GM21381 (cell line): Measurements from ENCODE around the gene PRAC2.
"Not testable (repeated sequence)": the region's sequence is repeated elsewhere in the genome, so short reads cannot be mapped to it uniquely, and the experiment has no call there.

Experiments used
- ATAC-seq: cut with Tn5 transposase; IDR thresholded peaks from one replicate; pipeline ENCODE4 v1.9.1; 2021; ENCODE audit warnings: mild to moderate bottlenecking, moderate library complexity; ENCODE audit not compliant: unreplicated experiment

PRAC2 gene

DNA sequence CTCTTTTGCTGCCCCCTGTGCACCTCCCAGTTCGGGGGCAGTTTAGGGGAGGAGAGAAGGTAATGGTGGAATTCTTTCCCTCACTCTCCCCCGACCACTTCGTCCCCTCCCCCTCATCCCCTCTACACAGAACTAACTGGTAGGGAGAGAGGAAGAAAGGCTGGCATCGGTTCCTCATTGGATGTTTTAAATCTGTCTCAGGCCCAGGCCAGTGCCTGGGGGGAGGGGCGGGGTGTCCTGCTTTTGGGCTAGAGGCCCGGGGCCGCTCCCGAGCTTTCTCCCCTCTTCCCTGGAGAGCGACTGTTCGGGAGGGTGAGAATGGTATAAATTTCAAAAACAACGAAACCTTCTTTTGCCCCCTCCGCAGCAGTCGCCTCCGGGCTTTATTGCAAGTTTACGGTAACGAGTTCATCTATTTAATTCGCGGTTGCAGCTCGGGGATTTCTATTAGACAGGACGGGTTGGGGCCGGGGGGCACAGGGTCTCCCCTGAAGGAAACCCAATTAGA, at the start of gene PRAC2:
PRAC2 (plus strand) TSS at position 271 of the 508 bp plus-strand sequence. CDS start 1,226 bp downstream, outside the sequence.
- no peak for ATAC-seq

DNA sequence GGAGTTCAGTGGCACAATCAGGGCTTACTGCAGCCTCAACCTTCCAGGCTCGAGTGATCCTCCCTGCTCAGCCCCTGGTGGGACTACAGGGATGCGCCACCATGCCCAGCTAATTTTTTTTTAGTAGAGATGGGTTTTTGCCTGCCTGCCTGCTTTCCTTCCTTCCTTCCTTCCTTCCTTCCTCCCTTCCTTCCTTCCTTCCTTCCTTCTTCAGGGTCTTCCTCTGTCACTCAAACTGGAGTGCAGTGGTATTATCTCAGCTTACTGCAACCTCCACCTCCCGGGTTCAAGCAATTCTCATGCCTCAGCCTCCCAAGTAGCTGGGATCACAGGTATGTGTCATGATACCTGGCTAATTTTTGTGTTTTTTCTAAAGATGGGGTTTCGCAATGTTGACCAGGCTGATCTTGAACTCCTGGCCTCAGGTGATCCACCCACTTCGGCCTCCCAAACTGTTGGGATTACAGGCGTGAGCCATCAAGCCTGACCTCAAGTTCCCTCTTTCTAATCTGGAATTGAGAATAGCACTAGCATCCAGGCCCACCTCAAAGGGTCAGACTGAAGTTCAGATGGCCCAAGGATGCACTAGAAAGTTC, 45.9 kb upstream of the PRAC2 start:
- ATAC-seq: no peak

DNA sequence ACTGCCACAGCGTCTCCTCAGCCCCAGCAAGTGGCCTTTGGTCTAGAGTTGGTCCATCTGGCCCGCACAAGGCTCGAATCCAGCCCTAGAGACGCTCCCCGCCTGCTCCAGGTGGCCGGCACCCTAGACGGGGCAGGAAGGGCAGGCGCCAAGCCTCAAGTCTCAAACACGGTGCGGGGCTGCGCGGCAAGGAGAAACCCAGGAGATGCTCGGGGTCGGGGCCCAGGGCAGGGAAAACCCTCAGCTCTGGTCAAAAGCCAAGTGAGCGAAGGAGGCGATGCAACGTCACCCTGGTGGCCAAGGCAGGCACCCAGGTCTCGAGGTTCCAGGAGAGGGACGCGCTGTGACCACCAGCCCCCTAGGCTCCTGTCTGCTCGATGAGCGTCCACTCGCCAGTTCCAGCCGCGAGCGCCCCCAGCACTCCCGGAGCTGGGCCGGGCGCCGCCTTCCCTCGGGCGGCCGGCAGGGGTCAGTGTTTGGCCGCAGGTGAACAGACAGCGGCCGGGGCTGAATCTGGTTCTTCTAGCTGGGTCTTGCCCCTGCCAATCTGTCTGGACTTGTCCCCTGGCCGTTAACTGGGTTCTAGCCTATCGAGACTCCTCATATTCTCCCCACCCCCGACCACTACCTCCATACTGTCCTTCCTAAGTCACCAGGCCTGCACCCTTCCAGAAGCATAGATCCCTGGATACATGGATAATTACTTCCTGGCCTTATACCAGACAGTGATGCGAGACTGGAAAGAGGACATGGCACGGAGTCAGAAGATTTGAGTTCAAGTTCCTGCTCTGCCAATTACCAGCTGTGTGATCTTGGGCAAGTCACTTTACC, 44.6 kb upstream of the PRAC2 start:
- ATAC-seq: peak; percentile 66

DNA sequence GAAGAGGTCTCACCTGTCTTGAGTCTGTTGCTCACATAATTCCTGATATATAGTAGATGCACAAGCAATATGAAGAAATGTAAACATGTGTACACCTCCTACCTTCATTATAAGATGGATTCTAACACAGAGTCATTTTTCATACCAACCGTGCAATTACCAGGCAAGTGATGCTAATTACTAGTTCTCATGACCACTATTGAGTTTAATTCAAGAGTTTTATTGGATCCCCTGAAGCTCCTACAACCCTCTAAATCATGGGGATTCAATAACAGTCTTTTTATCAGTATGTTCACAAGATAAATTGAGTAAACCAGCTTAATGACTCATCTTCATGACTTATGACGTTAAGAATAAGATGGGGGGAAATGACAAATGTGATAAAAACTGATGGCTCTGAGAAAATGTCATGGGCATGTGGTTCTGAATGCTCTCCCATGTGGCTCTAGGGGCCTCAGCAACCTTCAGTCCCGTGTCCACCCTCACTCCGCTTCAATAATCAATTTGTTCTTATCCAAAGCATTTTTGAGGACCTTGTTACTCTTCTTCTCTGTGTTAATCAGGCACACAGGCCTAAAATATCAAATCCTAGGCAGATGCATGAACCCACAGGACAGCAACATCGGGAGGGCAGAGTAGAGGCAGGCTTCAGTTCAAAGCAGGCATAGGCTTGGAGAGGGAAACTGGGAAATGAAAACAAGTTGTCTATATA, 43.4 kb upstream of the PRAC2 start:
- no peak for ATAC-seq

DNA sequence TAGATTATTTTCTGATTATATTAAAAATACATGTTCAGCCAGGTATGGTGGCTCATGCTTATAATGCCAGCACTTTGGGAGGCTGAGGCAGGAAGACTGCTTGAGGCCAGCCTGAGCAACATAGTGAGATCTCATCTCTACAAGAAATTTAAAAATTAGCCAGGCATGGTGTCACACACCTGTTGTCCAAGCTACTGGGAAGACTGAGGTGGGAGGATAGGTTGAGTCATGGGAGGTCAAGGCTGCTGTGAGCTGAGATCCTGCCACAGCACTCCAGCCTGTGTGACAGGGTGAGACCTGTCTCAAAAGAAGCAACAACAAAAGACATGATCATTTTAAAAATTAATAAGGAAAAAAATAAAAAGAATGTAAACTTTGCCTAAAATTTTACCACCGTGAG, 41.4 kb upstream of the PRAC2 start:
- ATAC-seq: no peak

DNA sequence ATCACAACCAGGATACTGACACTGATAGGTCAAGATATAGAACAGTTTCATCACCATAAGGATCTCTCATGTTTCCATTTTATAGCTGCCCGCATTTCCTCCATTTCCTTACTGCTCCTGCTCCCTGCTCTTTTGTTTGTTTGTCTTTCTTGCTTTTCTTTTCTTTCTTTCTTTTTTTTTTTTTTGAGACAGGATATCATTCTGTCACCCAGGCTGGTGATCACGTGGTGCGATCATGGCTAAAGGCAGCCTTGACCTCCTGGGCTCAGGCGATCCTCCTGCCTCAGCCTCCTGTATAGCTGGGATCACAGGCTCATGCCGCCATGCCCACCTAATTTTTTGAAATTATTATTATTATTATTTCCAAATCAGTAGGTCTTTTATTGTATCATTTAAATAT, 32.3 kb upstream of the PRAC2 start:
- ATAC-seq: no peak

DNA sequence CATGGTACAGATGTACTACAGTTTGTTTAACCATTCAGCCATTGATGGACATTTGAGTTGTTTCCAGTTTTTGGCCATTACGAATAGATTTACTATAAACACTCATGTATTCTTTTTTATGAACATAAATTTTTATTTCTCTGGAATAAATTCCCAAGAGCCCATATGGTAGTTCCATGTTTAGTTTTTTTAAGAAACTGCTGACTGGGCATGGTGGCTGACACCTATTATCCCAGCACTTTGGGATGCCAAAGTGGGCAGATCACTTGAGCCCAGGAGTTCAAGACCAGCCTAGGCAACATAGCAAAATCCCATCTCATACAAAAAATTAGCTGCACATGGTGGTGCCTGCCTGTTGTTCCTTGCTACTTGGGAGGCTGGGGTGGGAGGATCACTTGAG, 30.9 kb upstream of the PRAC2 start:
- no peak for ATAC-seq

DNA sequence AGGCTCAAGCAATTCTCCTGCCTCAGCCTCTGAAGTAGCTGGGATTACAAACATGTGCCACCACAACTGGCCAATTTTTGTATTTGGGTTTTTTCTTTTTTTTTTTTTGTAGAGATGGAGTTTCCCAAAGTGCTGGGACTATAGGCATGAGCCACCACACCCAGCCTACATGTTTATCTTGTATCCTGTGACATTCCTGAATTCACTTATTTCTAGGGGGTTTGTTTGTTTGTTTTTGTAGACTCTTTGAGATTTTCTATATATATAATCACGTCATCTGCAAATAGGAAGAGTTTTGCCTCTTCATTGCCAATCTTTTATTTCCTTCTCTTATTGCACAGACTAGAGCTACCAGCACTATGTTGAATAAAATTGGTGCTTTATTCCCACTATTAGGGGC, 29.8 kb upstream of the PRAC2 start:
- no peak for ATAC-seq

DNA sequence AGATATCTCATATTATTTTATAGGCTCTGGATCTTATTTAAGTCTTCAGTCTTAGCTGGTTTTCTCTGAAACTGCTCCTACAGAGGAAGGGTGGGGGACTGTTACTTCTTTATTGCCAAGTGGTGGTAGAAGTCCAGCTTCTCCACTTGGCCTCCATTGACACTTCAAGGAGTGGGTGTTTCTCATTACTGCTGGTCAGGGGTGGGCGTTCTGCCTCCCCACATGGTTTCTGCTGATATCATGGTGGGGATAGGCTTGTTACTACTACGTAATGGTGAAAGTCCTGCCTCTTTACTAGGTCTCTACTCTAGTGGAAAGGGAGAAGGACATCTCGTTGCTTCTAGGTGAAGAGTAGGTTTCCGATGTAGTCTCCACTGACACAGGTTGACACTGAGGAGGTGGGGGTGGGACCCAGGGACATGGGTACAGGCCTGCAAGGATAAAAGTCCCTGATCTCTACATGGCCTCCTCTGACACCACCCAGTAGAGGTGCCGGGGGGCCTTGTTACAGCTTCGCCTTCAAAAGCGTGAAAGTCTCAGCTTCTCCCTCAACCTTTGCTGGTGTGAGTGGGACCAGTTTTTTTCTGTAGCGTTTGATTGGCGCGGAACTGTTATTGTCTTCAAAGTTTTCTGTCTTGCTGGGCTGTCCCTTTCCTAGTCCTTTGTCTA, 21.0 kb upstream of the PRAC2 start:
- ATAC-seq: no peak

DNA sequence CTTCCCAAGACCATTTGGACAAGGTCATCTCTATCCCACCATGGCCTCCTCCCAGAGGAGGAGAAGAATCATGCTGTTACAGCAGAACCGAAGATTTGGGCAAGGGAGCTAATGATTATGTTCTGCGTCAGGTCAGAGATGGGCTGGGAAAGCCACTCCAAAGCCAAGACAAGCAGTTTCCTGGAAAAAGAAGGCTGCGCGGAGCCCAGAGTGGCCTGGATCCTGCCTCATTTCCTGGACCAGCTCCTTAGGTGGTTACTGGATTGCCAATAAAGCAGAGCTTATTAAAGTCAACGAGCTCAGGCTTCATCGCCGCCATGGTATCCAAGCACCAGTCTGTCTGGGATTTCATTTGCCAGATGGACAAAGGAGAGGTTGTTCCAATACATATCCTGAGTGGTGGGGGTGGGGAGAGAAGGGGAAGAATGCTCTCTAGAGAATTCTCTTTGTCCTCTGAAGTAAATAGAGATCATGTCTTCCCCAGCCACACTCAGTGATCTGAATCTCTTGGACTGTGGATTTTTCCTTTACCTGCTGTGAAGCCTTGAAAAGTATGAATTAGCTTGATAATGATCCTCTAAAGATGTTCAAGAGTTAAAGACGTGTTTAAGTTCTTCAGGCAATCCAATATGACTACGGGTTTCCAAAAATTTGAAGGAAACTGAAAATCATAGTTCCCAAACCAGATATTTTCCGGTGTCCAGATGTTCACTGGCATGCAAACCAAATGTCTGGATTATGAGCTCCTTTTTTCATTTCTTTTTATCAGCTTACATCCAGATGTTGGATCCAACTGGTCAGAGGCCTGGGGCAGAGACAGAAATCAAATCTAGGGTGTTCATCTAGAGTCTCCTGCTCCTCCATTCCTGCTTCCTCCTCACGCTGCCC, 18.4 kb upstream of the PRAC2 start:
- ATAC-seq: no peak

DNA sequence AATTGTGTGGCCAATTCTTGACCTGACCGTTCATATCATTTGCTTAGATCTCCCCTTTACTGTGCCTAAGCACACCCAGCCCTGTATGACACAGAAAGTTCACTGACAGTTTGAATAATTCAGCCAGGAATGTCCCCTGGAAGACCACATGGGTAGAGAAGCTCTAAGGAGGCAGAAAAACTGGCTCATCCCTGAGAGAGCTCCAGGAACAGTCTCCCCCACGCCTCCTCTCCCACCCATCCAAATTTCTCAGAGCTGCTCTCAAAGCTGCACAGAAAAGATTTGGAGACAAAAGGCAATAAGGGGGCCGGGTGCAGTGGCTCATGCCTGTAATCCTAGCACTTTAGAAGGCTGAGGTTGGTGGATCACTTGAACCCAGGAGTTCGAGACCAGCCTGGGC, 11.9 kb upstream of the PRAC2 start:
- no peak for ATAC-seq

DNA sequence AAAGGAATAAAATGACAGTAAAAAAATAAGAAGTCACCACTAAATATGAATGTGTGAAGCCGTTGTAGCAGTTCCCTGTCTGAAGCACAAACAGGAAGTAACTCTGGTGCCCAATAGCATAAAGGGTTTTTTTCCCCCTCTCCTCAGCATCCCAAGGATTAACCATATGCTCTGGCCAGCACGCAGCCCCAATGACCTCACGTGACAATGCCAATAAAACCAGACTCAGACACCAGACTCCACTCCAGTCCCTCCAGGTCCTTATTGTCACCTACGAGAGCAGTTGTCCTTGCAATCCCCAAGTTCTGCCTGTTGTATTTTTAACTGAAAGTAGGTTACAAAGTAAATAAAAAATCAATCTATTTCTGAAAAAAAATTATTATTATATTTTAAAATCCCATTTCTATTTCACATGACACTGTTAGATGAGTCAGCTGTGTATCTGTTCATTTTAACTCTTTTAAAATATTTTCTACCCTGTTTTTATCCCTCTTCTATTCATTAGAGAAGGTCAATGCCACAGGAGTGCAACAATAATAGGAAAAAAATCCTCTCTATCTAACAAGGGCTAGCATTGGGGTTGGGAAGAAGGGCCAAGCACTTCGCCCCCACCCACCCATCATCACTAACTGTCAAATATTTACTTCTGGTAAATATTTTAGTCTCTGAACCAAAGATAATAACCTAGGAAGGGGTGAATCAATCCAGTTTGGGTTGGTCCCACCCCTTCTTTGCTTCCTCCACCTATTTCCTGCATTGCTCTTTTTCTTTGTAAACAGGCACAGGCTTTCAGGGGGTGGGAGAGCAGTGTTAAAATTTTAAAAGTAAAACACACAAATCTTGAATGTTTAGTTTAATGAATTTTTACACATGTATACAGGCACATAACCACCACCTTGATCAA, 7.2 kb upstream of the PRAC2 start:
- ATAC-seq: no peak

DNA sequence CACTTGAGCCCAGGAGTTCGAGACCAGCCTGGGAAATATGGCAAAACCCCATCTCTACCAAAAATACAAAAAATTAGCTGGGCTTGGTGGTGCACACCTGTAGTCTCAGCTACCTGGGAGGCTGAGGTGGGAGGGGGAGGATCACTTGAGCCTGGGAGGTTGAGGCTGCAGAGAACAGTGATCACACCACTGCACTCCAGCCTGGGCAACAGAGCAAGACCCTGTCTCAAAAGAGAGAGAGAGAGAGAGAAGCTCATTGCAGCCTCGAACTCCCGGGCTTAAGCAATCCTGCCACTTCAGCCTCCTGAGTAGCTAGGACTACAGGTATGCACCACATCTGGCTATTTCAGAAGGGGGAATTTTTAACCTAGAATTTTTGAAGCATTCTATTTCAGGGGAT, 6.4 kb upstream of the PRAC2 start:
- not testable (repeated sequence) for ATAC-seq

DNA sequence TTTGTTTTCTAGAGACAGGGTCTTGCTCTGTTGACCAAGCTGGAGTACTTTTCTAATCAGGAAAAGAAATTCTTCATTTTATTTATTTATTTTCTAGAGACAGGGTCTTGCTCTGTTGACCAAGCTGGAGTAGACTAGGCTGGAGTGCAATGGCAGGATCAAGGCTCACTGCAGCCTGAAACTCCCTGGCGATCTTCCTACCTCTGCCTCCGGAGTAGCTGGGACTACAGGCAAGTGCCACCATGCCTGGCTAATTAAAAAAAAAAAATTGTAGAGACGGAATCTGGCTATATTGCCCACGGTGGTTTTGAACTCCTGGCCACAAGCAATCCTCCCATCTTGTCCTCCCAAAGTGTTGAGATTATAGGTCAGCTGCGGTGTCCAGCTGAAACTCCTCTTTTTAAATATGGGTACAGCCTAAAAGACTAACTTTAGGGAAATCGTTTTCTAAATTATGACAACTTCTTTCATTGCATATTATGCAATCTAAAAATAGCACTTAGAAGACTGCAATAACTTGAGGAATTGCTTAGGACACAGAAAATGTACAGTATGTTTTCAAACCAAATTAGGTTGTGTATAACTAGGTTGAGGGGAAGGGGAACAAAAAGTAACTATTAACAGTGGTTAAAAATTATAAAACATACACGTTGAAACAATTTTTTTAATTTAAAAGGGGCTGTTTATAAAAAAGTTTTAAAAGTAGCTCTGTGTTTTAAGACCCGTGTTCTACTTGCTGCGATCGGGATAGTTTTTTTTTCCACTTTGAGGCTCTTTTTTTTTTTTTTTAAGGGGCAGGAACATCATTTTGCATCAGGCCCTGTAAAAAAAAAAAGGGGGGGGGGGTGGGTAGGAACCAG, 5.4 kb upstream of the PRAC2 start:
- no peak for ATAC-seq

DNA sequence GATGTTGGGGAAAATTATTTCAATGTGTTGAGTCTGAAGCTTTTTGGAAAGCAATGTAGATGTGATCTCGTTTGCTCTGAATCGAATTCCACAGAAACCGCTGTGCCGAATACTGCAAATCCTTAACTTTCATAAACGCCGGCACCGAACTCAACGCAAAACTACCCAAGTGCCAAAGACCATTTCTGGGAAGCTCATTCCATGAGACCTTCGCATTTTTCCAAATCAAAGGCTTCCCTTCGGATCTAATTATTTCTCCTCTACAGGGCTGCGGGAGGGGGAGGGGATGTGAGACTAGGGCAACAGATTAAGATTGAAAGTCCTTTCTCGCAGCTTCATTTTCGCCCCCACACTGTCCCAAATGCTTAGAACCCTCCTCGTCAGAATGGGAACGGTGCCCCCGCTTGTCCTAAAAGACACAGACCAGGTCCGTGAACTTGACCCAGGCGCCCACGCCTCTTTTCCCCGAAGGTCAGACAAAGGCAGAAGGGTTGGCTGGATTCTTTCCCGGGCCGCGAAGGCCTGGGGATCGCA, 4.7 kb upstream of the PRAC2 start:
- ATAC-seq: no peak

DNA sequence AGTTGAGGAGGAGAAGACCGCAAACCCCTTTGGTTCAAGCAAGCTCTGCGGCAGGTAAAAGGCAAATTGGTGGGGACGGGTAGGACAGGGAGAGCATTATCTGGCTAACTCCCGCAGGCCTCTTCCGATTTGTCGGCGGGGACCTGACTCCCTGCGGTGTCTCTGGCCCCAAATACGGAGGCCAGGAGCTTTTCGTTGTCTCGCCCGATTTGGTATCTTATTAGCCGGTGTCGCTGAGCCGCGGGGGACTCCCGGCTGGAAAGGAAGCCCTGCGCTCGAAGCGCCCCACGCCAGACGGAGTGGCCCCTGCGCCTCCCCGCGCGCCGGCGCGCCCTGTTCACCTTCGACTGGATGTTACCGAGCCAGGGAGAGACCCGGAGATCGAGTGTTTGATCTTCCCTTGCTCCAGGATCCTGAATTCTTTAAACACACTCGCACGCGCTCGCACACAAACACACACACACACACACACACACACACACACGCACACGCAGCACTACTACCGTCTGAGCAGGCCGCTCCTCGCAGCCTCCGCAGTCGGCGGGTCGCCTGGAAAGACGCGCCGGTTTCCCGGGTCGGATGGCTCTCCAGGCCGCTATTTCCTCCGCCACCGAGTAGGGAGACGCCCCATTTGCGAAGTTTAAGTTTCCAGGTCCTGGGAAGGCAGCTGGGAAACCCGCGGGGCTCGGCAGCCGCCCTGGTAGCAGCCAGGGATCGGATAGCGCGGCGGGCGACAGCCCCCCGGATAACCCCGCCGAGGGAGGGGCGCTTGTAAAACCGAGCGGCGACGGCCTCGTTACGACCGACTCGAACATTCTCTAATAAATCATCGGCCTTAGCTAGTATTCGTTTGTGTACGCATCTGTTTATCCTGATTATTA, 4.0 kb upstream of the PRAC2 start:
- ATAC-seq: no peak

DNA sequence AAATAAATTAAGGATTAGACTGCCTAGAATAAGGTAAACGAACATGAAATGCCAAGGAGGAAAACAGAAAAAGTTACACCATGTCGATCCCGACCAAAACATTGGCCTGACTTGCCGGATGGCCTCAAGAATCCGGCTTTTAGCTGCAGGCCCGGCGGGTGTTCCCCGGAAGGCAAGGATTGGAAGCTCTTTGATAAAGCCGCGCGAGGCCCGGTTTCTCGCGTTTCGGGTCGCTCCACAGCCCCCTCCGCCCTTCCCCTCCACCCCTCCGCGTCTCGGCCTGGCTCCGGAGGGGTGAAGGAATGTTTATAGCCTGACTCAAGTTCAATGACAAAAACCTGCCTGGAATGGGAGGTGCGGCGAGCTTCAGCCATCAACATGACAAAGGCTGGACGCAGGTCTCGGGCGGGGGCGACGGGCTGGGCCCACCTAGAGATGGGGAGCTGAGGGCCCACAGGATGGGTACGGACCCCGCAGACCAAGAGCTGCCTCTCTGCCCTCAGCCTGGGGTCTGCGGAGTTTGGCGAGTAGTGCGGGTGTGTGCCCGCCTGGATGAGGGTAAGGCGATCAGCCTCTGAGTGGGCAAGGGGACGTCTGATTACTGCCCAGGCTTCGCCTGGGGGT, 3.2 kb upstream of the PRAC2 start:
- no peak for ATAC-seq
